HepG2 (cell line): ENCODE measurements around the gene RDH13.

ENCODE experiments used
- EP300 ChIP-seq, 3 experiments: sonication (generic) in 1 of 3; formaldehyde crosslinking in 1 of 3; IDR thresholded peaks; 2 replicates each; pipeline versions ENCODE4 v1.5.1 to v1.6.1; 2011 to 2020; ENCODE audit warnings: low read depth in 2 of 3, low read length in 2 of 3, borderline replicate concordance in 1 of 3, improper control_type of control experiment in 1 of 3, mild to moderate bottlenecking in 1 of 3, missing genetic modification reagents in 1 of 3, moderate library complexity in 1 of 3
- ZBTB1 ChIP-seq: sonication (generic); formaldehyde crosslinking; IDR thresholded peaks from 2 replicates; pipeline ENCODE4 v1.4.0; 2020; ENCODE audit warnings: missing genetic modification reagents, borderline replicate concordance
- ZNF263 ChIP-seq: sonication (generic); formaldehyde crosslinking; IDR thresholded peaks from 2 replicates; pipeline ENCODE4 v1.4.0; 2020; ENCODE audit warnings: missing genetic modification reagents
- ZNF614 ChIP-seq: IDR thresholded peaks from 2 replicates; pipeline ENCODE4 v1.6.1; 2018; ENCODE audit warnings: missing biosample characterization, missing genetic modification reagents, inconsistent platforms, borderline replicate concordance
- TF ChIP-seq, protein P1 (sequence below): sonication (generic); formaldehyde crosslinking; IDR thresholded peaks from 2 replicates; pipeline ENCODE4 v1.5.0; 2020; ENCODE audit warnings: mild to moderate bottlenecking, missing genetic modification reagents, moderate library complexity
- TF ChIP-seq, protein P2 (sequence below): sonication (generic); formaldehyde crosslinking; IDR thresholded peaks from 2 replicates; pipeline ENCODE4 v1.4.0; 2020; ENCODE audit warnings: missing genetic modification reagents

DNA sequence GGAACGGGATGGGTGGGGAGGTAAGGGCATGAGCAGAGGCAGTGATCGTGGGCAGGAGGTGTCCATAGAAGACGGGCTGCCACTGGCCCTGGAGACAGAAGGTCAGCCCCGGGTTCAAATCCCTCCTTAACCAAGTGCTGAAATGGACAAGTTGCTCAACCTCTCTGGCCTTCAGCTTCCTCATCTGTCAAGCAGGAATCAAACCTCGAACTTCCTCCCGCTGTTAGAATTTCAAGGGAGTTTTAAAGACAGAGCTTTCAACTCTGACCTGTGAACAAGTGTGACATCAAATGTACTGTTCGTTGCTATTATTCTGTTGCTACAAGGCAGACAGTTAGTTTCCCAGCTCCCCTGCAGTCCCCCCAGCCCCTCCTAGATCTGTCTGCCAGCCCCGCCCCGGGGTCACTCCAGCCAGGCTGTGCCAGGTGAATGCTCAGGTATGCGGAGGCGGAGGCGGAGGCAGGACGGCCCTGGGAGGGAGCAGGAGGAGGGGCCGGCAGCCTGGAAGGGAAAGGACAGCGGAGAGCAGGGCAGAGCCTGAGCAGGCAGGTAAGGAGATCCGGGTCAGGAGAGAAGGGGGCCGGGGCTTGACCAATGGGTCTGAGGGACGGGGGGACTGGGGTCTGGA lies 12.5 kb upstream of the RDH13 start, which contains the start of gene EPS8L1:
- no peak for TF ChIP-seq EP300 (IDR thresholded peaks at IDR 0.05; ENCODE audit: low read depth in 2 of 2, low read length in 2 of 2)
- TF ChIP-seq EP300 (CRISPR knock-in tag; IDR thresholded peaks at IDR 0.05; ENCODE audit: borderline replicate concordance), result no peak
- TF ChIP-seq ZNF263 (CRISPR knock-in tag), result no peak
- TF ChIP-seq ZBTB1, result no peak
- TF ChIP-seq, protein P1, sequence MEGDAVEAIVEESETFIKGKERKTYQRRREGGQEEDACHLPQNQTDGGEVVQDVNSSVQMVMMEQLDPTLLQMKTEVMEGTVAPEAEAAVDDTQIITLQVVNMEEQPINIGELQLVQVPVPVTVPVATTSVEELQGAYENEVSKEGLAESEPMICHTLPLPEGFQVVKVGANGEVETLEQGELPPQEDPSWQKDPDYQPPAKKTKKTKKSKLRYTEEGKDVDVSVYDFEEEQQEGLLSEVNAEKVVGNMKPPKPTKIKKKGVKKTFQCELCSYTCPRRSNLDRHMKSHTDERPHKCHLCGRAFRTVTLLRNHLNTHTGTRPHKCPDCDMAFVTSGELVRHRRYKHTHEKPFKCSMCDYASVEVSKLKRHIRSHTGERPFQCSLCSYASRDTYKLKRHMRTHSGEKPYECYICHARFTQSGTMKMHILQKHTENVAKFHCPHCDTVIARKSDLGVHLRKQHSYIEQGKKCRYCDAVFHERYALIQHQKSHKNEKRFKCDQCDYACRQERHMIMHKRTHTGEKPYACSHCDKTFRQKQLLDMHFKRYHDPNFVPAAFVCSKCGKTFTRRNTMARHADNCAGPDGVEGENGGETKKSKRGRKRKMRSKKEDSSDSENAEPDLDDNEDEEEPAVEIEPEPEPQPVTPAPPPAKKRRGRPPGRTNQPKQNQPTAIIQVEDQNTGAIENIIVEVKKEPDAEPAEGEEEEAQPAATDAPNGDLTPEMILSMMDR (CRISPR knock-in tag), result no peak
- TF ChIP-seq ZNF614, result no peak
- TF ChIP-seq, protein P2, sequence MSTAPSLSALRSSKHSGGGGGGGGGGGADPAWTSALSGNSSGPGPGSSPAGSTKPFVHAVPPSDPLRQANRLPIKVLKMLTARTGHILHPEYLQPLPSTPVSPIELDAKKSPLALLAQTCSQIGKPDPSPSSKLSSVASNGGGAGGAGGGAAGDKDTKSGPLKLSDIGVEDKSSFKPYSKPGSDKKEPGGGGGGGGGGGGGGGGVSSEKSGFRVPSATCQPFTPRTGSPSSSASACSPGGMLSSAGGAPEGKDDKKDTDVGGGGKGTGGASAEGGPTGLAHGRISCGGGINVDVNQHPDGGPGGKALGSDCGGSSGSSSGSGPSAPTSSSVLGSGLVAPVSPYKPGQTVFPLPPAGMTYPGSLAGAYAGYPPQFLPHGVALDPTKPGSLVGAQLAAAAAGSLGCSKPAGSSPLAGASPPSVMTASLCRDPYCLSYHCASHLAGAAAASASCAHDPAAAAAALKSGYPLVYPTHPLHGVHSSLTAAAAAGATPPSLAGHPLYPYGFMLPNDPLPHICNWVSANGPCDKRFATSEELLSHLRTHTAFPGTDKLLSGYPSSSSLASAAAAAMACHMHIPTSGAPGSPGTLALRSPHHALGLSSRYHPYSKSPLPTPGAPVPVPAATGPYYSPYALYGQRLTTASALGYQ (CRISPR knock-in tag), result no peak
